ENCODE data around the gene CYFIP1.

CYFIP1 gene

GRCh38 chr15:22915866-22916515 lies 64.2 kb downstream of the CYFIP1 start:
- no peak for DNase-seq

- DNase-seq: no peak
These were observed 66.4 kb downstream of the CYFIP1 start for GRCh38 chr15:22913646-22914380.

- DNase-seq: no peak
These were observed 67.9 kb downstream of the CYFIP1 start for GRCh38 chr15:22912256-22912655.

DNA sequence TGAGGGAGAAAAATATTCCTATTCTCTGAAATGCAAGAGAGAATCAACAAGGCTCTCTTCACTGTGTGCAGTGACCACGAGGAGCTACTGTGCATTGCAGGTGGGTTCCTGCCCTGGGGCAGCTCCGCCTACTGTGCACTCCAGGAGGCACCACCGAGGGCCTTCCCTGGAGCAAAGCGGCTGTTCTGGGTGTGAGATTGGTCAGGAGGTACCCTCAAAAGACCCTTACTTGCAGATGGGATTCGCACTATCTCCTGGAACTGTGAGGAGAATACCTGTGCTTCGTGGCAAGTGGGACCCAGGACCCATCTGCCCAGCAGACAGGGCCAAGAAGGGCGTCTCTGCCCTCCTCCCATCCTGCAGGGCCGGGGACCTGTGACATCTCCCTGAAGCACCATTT lies 68.9 kb downstream of the CYFIP1 start:
- no peak for DNase-seq

DNA sequence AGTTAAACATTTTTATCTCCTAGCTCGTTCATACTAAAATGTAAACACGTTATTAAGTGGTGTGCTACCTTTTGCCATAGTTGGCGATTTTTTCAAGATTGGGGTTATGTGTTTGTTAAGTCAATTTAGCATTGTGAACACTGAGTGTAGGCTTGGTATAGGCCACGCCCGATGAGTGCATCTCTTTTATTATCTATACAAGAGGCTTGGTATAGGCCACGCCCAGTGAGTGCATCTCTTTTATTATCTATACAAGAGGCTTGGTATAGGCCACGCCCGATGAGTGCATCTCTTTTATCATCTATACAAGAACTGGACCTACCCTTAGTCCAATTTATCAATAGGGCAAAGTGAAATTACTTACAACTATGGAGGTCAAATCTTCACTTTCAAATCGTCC lies 71.3 kb downstream of the CYFIP1 start:
- DNase-seq: no peak

- DNase-seq: no peak
These were observed 72.8 kb downstream of the CYFIP1 start for GRCh38 chr15:22907161-22907950.

GRCh38 chr15:22904736-22905135 lies 75.4 kb downstream of the CYFIP1 start:
- DNase-seq: no peak

GRCh38 chr15:22903961-22904534 lies 76.1 kb downstream of the CYFIP1 start:
- no peak for DNase-seq

- no peak for DNase-seq
These were observed 76.7 kb downstream of the CYFIP1 start for GRCh38 chr15:22903427-22903826.

DNA sequence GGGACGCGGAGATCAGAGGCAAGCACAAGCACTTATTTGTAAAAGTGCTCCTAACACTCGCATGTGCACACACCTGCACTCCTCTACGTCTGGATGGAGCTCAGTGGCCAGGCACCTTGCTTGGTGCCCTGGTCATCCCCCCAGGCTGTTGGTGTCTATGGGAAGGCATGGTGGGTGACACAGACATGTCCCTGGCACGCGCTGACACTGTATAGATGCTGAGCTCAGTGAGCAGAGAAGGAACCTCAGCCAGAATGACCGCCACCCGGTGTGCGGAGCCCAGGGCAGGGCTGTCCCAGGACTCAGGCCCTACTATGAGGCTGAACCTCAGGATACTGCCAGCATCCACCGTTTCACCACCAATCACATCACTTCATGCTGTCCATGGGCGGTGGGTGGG lies 77.2 kb downstream of the CYFIP1 start:
- DNase-seq: no peak

GRCh38 chr15:22902578-22902977 lies 77.6 kb downstream of the CYFIP1 start:
- DNase-seq: no peak

GRCh38 chr15:22902046-22902445 lies 78.1 kb downstream of the CYFIP1 start:
- DNase-seq: no peak

DNA sequence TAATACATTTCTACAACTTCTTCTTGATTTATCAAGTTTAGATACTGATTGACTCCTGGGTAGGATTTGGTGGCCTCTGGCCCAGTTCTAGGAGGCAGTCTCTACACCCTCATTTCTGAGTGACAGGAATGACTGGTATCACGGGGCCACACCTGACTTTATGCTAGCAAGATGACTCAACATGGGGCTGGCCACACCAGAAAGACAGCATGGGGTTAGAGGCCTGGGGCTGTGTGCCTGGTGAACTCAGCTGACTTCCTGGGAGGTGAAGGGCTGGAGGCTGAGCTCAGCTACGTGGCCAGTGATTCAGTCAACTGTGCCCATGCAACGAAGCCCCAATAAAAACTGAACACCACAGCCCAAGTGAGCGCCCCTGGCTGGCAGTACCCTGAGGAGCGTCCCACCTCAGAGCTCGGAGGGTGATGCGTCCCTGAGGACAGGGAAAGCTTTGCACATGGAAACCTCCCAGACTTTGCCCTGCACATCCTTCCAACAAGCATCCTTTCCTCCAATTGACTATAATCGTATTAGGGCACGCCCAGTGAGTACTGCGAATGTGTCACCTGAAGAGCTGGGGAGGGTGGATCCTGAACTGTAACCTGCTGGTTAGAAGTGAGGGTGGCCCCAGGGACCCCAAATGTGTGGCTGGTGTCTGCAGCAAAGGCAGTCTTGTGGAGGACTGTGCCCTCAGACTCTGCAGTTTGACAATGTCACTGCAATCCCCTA lies 84.5 kb downstream of the CYFIP1 start:
- DNase-seq: no peak

DNA sequence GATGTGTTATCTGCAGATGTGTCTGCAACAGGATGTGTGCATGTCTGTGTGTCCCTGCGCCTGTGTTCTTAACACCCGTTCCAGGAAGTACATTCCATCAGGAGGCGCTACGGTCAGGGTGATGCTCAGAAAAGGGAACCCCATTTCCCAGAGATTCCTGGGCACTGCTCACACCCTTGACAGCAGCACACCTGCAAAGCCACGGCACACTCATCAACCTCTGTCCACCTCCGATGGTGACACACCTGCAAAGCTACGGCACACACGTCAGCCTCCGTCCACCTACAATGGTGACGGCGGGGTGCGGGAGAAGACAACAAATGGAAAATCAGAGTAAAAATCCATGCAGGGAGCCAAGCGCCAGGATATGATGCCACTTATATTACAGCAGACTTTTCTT lies 86.3 kb downstream of the CYFIP1 start:
- DNase-seq: no peak

GRCh38 chr15:22893081-22893480 lies 87.1 kb downstream of the CYFIP1 start:
- no peak for DNase-seq

- DNase-seq: no peak
These were observed 87.8 kb downstream of the CYFIP1 start for GRCh38 chr15:22892333-22892732.

DNA sequence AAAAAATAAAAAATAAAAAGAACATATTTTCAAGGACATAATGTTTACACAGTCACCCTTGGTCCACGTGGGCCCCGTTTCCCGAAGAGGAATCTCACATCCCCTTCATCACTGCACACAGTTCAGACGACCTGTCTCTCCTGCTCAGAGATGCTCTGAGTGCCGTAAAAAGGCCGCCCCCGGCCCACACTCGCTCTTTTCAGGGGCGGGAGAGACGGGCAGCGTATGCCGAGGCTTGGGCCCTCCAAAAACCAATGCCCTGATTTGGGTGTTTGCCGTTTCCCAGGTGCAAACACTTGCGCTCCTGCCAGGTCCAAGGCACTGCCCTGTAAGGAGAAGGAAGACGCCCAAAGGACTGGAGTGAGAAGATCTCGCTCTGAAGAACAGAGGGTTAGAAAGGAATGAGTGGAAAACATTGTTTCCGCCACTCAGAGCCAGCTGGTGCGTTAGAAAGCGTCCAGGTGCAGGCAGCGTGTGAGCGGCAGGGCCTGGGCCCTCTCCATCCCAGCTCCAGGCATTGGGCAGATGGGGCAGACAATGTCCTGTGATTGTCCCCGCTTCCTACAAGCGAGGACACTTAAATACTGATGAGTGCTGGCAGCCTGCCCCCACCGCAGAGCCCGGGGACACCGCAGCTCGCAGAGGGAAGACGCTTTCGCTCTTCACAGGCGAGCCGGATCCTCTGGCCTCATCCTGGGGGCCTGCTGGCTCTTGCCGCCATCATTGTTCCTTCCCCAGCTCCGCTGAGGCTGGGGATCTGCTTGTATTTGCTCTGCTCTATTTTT lies 88.5 kb downstream of the CYFIP1 start:
- DNase-seq: no peak

- DNase-seq: no peak
These were observed 89.9 kb downstream of the CYFIP1 start for GRCh38 chr15:22890296-22890695.

DNA sequence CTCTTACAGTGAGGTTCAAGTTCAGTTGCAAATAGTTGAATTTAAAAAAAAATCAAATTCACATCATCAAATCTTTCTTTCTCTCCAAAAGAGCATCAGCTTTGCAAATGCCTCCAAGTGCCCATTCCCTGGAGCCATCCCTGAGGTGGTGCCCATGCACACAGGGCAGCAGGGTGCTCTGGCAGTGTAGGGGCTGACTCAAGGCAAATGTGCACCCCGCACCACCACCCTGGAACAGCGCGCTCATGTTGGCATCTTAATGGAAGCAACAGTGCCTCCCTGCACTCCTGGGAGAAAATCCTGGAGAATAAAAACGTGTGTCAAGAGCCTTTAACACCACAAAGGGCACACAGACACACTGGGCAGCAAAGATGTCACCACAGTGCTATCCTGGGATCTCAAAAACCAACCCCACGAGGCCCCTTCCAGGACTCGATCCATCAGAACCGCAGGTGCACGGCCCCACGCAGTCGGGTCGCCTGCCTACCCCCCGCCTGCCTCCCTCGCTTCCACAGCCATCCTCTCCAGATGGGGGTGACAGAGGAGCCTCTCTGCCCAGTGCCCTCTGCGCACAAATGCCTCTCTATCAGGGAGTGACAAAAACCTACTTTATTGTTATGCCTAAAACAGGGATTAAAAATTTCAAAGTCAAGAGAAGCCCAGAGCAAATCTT lies 90.9 kb downstream of the CYFIP1 start:
- no peak for DNase-seq

DNA sequence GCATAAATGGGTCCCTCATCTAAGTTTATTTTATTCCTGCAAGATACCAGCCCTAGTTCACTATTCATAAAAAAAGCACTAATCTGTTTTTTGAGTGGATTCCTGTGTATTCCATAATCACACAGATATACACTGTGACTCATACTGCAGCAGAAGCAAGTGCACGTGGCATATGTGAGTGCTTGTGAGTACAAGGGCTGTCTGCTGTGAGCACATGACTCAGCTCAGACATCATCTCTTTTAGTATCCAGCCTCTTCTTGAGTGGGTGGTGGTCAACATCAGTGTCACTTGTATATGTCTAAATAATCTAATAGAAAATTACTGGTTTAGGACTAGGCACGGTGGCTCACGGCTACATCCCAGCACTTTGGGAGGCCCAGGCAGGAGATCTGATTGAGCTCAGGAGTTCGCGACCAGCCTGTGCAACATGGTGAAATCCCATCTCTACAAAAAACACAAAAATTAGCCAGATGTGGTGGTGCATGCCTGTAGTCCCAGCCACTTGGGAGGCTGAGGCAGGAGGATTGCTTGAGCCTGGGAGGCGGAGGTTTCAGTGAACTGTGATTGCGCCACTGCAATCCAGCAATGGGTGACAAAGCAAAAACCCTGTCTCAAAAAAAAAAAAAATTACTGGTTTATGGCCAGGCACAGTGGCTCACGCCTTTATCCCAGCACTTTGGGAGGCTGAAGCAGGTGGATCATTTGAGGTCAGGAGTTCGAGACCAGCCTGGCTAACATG lies 91.9 kb downstream of the CYFIP1 start:
- DNase-seq: no peak
